HPDE6-E6E7 (cell line): ENCODE measurements around the gene KDELR1.

Experiments used
- DNase-seq: peaks from one replicate; pipeline ENCODE4 v3.0.0; 2011; ENCODE audit warnings: missing footprints; ENCODE audit errors: extremely low spot score

KDELR1 gene

DNA sequence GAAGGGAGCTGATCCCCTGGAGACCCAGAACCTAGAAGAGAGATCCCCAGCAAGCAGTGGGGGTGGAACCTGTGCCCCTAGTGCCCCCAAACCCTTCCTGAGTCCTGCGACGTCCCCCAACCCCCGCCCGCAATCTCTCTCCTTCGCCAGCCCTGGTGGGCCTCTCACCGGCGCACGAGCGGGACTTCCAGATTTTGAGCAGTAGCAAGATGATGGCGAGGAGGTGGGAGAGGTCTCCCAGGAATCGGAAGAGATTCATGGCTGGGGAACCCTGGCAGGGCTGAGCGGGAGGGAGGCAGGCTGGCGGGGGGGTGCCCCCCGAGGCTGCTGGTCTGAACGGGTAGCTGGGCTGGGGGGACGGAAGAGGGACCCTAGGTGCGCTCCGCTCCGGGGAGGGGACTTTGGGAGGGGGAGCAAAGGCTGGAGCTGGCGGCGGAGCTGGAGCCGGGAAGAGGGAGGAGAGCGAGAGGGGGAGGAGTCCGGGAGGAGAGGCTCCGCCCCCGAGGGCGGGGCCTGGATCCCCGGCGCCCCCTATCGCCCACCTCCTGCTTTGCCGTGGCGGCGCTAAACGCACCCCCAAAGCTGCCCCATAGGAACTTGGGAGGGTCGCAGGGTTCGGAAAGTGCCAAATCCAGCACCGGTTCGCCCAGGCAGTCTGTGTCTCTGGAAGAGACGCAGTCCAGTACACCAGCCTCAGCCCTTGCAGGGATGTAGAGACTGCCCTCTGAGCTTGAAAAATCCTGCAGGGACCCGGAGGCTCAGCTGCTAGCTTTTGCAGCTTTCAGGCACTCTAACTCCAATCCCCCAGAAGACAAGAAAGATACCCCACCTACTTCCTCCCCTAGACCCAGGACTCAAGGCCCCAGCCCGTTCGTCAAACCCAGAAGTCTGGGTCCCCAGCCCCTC lies at the start of gene KDELR1:
TSS of gene KDELR1 (minus strand) at position 452 of the 906 bp plus-strand sequence. CDS start at position 259, 193 bp downstream.
- DNase-seq, result no peak

DNA sequence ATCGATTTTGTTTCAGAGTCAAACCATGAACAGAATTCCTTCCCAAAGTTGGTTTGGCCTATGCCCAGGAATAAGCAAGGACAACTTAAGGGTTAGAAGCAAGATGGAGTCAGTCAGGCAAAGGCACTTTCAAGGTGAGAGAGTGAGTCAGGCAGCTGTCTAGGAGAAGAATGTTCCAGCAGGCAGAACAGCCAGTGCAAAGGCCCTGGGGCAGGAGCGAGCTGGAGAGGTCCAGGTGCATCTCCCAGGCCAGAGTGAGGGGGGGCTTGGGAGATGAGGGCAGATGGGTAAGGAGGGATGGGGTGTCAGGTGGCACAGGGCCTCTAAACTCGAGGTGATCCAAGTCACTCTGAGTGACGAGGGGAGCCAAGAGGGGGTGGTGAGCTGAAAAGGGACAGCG lies 45.2 kb upstream of the KDELR1 start:
- DNase-seq, result no peak

DNA sequence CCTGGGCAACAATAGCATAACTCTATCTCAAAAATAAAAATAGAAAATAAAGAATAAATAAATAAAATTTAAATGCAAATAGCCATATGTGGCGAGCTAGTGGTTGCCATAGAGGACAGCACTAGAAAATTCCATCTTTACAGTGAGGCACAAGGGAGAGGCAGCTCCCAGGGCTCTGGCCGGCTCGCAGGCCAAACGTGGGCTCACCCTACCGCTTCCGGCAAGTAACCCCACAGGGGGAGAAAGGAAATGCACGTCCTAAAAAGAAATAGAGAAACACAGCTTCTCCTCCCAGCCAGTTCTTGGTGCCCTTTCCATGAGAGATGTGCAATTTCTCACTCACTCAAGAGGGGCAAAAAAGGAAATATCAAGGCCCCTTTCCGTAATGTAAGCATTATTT lies 42.0 kb upstream of the KDELR1 start:
- DNase-seq, result no peak

DNA sequence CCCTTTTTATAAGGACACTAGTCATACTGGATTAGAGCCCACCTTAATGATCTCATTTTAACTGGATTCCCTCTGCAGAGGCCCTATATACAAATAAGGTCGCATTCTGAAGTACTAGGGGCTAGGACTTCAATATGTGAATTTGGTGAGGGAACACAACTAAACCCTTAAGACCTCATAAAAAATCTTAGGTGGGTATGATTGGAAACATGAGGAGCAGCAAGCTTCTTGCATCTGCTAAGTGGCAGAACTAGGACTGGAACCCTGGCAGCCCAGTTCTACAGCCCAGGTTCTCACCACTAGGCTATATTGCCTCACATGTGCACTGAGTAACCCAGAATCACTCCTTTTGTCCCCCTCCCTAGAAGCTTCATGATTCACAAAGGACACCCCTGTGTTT lies 37.3 kb upstream of the KDELR1 start:
- no peak for DNase-seq

DNA sequence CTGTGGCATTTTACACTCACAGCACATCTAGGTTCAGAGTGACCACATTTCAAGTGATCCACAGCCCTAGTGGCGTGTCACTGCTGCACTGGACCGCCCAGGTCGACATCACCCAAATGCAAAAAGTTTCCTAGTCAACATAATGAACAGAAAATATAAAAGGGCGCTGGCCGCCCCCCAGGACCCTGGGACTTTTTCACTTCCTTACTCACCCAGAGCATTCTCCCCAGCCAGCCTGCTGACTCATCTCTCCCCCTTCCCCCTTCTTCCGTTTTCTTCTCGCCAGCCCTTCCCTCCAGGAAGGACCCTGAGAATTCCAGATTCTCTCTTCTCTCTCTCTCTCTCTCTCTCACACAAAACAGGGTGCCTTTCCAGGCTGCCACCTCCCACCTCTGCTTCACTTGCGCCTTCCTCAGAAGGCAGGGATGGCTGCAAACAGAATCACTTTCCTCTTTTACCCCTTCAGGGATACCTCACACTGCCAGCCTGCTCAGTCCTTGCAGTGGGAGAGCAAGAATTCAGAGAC lies 33.4 kb upstream of the KDELR1 start:
- DNase-seq, result no peak

DNA sequence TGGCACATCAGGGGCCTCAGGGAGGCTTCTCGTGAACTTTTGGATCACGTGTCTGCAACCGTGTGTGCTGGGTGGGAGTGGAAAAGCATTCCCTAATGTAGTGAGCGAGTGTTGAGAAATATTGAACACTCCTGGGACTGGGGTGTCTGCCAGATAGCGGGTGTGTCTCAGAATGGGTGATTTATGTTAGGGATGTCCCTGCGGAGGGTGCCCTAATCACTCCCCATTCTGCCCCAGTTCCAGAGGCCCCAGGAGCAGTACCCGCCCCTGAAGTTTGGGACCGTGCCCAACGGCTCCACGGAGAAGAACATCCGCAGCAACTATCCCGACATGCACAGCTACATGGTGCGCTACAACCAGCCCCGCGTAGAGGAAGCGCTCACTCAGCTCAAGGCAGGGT lies 30.2 kb upstream of the KDELR1 start:
- DNase-seq, result no peak

DNA sequence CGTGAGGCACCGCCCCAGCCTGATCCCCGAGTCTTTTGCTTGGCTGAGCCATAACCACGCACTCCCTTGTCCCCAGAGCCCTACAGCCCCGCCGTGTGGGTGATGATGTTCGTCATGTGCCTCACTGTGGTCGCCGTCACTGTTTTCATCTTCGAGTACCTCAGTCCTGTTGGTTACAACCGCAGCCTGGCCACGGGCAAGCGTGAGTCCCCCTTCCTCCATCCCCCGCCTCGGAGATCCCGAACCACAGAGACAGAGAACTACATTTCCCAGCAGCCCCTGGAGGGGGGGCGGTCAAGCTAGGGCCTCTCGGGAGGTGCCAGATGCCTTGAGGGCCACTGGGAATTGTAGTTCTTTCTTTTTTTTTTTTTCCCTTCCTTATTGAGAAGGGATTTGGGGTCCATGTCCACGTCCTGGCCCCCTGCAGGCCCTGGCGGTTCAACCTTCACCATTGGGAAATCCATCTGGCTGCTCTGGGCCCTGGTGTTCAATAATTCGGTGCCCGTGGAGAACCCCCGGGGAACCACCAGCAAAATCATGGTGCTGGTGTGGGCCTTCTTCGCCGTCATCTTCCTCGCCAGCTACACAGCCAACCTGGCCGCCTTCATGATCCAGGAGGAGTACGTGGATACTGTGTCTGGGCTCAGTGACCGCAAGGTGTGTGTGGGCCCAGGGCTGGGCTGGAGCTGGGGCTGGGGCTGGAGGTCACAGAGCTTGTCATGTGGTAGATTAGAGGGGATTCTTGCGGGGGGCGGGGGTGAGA lies 28.0 kb upstream of the KDELR1 start:
- no peak for DNase-seq

DNA sequence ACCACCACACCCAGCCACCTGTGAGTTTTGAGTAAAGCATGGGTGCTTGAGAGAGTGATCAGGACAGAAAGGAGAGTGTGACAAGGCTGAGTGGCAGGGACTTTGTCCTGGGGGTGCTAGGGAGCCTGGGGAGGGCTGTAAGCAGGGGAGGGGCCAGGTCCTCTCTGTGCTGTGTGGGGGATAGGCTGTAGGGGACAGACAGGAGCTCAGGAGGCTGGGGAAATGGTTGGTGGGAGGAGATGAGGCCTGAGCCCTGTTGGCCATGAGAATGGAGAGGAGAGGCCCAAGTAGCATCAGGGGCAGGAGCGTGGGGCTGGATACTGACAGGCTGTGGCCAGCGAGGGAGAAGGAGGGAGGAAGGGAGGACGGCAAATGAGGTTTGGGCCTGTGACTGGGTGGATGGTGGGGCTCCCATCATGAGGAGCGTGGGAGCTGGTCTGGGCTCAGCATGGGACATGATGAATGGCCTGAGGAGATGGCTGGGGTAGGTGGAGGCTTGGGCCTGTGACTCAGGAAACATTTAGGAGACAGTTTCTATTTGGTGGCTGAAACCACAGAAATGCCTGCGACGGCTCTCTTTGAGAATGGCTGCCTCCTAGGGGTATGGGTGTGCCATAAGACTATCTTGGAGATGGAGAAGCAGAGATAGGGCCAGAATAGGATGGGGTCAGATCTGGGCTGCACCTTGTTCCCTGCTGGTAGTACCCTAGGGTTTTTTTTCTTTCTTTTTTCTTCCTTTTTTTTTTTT lies 27.1 kb upstream of the KDELR1 start:
- DNase-seq, result no peak

DNA sequence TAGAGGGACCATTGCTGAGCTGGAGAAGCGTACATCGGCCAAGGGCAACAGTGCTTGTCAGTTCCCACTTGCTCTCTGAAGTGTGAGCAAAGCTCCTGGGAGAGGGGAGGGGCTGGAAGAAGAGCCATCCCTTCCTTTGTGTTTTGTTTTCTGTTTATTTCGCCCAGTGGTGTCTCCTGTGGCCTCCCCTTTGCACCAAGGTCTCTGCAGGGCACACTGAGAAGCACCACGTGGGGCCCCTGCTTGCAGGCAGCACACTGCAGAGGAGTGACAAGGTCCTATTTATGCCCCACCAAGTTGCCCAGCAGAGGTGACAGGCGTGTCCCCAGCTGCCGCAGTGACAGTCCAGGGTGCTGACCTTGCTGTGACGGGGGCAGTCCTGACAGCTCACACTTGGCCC lies 26.1 kb upstream of the KDELR1 start:
- no peak for DNase-seq

DNA sequence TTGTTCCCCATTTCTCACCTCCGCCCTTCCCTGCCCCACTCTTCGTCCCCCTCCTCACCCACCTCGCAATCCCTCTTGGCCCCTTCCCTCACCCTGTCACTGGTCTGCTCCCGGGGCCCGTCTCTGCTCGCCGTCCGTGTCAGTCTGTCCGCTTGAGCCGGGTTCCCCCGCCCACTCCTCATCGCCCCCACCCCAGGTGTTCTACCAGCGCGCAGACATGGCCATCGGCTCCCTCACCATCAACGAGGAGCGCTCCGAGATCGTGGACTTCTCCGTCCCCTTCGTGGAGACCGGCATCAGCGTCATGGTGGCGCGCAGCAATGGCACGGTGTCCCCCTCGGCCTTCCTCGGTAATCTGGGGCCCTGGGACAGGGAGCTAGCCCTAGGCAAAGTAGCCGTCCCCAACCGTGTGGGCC lies 24.5 kb upstream of the KDELR1 start:
- DNase-seq, result no peak

DNA sequence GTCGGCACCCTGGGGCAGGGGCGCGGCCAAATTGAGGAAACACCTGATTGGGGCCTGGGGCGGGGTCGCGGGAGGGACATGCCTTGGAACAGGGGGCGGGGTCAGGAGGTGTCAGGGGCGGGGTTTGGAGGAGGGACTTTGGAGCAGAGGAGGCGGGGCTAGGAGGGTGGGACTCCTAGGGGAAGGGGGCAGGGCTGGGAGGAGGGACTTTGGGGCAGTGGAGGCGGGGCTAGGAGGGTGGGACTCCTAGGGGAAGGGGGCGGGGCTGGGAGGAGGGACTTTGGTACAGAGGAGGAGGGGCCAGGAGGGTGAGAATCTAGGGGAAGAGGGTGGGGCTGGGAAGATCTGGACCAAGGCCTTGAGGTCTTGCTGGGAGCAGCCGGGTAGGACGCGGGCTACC lies 24.0 kb upstream of the KDELR1 start:
- no peak for DNase-seq

DNA sequence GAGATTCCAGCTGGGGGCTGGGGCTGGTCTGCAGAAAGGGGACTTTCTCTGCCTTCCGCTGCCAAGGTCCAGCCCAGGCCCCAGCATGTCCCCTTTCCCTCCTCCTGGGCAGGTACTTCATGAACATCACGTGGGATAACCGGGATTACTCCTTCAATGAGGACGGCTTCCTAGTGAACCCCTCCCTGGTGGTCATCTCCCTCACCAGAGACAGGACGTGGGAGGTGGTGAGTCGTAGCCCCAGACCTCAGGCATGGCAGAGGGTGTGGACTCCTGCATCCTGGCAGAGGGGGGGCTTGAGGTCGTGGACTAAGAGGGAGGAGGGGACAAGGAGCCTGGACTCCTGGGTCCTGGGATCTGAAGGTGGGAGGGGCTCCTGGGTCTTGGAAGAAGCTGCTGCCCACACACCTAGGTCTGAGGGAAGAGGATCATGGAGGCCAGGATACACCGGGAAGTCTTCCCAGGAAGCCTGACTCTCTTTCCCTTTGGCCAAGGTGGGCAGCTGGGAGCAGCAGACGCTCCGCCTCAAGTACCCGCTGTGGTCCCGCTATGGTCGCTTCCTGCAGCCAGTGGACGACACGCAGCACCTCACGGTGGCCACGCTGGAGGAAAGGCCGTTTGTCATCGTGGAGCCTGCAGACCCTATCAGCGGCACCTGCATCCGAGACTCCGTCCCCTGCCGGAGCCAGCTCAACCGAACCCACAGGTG lies 22.7 kb upstream of the KDELR1 start:
- no peak for DNase-seq

DNA sequence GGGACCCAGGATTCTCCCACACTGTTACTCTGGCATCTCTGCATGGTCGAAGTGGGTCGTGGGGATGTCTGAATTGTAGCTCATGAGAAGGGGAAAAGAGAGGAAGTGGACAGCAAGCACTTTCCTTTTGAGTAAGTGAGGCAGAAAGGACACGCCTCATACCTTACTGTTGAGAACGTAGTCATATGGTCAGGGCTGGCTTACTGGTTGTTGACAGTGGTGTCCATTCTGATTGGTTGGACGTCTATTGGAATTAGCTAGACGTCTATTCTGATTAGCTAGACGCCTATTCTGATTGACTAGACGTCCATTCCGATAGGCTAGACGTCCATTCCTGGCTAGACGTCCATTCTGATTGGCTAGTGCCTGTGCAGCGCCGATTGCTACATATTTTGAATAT lies 14.5 kb upstream of the KDELR1 start:
- DNase-seq, result no peak

DNA sequence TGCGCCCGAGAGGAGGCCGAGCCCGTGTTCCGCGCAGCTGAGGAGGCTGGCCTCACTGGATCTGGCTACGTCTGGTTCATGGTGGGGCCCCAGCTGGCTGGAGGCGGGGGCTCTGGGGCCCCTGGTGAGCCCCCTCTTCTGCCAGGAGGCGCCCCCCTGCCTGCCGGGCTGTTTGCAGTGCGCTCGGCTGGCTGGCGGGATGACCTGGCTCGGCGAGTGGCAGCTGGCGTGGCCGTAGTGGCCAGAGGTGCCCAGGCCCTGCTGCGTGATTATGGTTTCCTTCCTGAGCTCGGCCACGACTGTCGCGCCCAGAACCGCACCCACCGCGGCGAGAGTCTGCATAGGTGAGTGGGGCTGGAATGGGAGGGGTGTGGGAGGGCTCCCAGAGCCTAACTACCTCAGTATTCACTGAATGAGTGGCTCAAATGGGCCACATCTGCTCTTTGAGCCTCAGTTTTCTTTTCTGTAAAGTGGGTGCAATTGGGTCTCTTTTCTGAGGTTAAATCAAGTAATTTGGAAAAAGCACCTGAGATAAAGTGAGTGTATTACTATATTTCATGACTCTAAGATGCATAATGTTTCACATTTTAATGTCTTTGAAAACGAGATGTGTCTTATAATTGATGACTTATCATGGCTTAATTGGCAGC lies 13.8 kb upstream of the KDELR1 start:
- DNase-seq, result no peak

DNA sequence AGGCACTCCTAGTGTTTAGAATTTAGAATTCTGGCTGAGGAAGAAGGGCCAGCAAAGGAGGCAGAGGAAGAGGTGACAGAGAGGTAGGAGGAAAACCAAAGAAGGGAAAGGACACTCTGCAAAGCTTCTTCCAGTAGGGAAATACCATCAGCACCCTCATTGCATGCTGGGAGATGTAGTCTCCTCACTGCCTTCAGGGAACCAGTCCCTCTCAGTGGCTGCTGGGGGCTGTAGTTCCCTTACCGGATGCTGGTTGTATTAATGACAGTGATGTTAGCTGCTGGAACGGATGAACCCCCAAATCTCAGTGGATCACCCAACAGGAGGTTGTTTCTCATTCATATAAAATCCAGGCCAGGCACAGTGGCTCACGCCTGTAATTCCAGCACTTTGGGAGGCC lies 12.3 kb upstream of the KDELR1 start:
- no peak for DNase-seq

DNA sequence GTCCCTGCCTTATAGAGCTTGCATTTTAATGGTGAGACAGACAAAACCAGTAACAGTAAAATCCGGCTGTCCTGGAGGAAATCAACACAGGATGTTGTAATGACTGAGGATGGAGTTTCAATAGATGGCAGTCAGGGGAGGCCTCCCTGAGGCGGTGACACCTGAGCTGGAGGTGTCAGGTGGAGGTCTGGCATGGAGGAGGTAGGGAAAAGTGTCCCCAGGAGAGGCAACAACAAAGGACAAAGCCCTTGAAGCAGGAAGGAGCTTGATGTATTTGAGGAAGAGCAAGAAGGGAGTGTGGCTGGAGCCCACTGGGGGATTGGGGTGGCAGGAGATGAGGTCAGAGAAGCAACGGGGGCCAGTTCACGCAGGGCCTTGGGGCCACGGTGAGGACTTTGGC lies 9.9 kb upstream of the KDELR1 start:
- no peak for DNase-seq

DNA sequence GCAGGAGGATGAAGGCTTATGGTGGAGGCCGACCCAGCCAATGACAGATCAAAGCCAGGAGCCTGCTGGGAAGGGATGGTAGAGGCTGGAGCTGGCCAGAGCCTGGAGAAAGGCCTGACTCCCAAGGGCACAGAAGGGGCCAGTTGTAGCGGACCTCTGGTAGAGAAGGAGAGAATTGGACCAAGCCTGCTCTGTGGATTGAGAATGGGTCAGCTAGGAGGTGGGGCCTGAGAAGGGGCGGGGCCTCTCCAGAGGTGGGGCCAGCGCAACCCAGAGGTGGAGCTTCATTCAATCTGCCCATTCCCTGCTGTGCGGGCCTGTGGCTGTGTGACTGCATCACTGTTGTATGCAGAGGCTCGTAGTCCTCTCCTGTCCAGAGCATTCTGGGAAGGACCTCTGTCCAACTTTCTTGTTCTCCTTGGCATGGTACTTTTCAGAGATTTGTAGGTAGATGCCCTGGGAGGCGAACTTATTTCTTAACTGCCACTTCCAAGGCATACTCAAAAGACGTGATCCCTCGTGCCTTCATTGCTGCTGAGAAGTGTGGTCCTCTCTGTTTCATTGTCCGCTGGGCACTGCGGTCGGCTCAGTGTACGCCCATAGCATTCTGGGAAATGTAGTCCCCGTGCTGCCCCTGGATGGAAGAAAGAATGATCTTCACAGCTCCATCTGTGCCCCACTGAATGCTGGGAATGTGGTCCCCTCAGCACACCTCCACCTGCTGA lies 8.8 kb upstream of the KDELR1 start:
- no peak for DNase-seq

DNA sequence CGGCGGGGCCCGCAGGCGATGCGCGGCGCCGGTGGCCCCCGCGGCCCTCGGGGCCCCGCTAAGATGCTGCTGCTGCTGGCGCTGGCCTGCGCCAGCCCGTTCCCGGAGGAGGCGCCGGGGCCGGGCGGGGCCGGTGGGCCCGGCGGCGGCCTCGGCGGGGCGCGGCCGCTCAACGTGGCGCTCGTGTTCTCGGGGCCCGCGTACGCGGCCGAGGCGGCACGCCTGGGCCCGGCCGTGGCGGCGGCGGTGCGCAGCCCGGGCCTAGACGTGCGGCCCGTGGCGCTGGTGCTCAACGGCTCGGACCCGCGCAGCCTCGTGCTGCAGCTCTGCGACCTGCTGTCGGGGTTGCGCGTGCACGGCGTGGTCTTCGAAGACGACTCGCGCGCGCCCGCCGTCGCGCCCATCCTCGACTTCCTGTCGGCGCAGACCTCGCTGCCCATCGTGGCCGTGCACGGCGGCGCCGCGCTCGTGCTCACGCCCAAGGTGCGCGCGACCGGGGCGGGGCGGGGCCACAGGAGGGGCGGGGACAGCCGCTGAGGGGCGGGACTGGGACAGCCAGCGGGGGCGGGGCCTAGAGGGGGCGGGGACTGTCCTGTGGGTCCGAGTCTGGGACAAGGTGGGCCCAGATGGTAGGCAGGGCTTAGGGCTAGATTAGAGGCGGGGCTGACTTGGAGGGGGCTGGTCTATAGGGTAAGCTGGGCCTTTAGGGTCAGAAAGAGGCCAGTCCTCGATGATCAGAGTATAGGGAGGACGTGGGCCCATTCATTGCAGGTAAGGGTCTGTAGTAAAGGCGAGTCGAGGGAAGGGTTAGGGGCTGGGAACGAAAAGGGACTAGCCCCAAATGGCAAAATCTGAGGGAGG lies 7.3 kb upstream of the KDELR1 start:
- no peak for DNase-seq

DNA sequence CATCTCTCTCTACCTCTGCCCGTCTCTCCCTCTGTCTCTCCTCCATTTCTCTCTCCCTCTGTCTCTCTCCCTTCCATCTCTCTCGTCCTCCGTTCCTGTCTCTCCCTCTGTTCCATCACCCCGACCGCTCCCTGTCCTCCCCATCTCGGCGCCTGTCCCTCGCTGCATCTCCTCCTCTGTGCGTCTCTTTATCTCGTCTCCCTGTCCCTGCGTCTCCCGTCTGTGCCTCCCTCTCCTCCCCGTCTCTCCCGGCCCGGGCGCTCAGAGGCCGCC lies 6.7 kb upstream of the KDELR1 start:
- DNase-seq, result no peak
